ENCODE measurements around the gene TMEM242. TPM values are rescaled to one million over a fixed set of nuclear protein-coding genes. Genes with fewer than 3 reads are reported as not detected.

Gene TMEM242
- polyA plus RNA-seq, 1 donor from 2014 or later: 17.6 TPM

GRCh38 chr6:157263146-157263545 lies 60.2 kb downstream of the TMEM242 start:
- Histone ChIP-seq H3K27me3 (ENCODE audit: insufficient read depth, low read depth, low read length) (no peaks in the 10 kb centered on the region), H2AFZ (ENCODE audit: low read depth, low read length) (no peak overlapping the region), H3K4me2 (ENCODE audit: low read length) (no peak overlapping the region), H3F3A (ENCODE audit: insufficient read depth, low read length, poor library complexity, severe bottlenecking) (no peaks in the 10 kb centered on the region), H3K79me2 (replicated peaks; ENCODE audit: insufficient read depth, low read length) (no peaks in the 10 kb centered on the region), H3K4me3 (ENCODE audit: low read length) (no peak overlapping the region), H3K9me2 (ENCODE audit: insufficient read depth, low read length) (no peaks in the 10 kb centered on the region), H3K9me3 (ENCODE audit: low read length) (no peaks in the 10 kb centered on the region), H3K27ac (ENCODE audit: low read length) (no peak overlapping the region), H4K20me1 (ENCODE audit: insufficient read depth) (no peaks in the 10 kb centered on the region), H3K36me3 (ENCODE audit: insufficient read depth, low read length) (no peaks in the 10 kb centered on the region), H3K9ac (ENCODE audit: low read length) (no peak overlapping the region)
- TF ChIP-seq TAF1 (IDR thresholded peaks at IDR 0.05; ENCODE audit: low read depth) (no peak), MXI1 (conservative IDR thresholded peaks at IDR 0.05; ENCODE audit: poor library complexity, severe bottlenecking) (no peak), EZH2 (IDR thresholded peaks at IDR 0.05; ENCODE audit: borderline replicate concordance, insufficient read depth, low read length, poor library complexity, severe bottlenecking) (no peak)

- TF ChIP-seq SMC3 (conservative IDR thresholded peaks at IDR 0.05; ENCODE audit: poor library complexity): no peak
- TF ChIP-seq, protein P1, sequence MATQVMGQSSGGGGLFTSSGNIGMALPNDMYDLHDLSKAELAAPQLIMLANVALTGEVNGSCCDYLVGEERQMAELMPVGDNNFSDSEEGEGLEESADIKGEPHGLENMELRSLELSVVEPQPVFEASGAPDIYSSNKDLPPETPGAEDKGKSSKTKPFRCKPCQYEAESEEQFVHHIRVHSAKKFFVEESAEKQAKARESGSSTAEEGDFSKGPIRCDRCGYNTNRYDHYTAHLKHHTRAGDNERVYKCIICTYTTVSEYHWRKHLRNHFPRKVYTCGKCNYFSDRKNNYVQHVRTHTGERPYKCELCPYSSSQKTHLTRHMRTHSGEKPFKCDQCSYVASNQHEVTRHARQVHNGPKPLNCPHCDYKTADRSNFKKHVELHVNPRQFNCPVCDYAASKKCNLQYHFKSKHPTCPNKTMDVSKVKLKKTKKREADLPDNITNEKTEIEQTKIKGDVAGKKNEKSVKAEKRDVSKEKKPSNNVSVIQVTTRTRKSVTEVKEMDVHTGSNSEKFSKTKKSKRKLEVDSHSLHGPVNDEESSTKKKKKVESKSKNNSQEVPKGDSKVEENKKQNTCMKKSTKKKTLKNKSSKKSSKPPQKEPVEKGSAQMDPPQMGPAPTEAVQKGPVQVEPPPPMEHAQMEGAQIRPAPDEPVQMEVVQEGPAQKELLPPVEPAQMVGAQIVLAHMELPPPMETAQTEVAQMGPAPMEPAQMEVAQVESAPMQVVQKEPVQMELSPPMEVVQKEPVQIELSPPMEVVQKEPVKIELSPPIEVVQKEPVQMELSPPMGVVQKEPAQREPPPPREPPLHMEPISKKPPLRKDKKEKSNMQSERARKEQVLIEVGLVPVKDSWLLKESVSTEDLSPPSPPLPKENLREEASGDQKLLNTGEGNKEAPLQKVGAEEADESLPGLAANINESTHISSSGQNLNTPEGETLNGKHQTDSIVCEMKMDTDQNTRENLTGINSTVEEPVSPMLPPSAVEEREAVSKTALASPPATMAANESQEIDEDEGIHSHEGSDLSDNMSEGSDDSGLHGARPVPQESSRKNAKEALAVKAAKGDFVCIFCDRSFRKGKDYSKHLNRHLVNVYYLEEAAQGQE (IDR thresholded peaks at IDR 0.05; ENCODE audit: borderline replicate concordance): no peak
- no peaks in the 10 kb centered on the region for H4K20me1 ChIP-seq (ENCODE audit: insufficient read depth)
- H3K9me3 ChIP-seq (ENCODE audit: low read length): no peaks in the 10 kb centered on the region
- no peak overlapping the region for H3K4me3 ChIP-seq (ENCODE audit: low read length)
- no peak overlapping the region for H3K9ac ChIP-seq (ENCODE audit: low read length)
- no peak overlapping the region for H3K4me2 ChIP-seq (ENCODE audit: low read length)
- H3K9me2 ChIP-seq (ENCODE audit: insufficient read depth, low read length): no peaks in the 10 kb centered on the region
- no peaks in the 10 kb centered on the region for H3F3A ChIP-seq (ENCODE audit: insufficient read depth, low read length, poor library complexity, severe bottlenecking)
- H3K36me3 ChIP-seq (ENCODE audit: insufficient read depth, low read length): no peaks in the 10 kb centered on the region
- no peak overlapping the region for H2AFZ ChIP-seq (ENCODE audit: low read depth, low read length)
- no peaks in the 10 kb centered on the region for H3K79me2 ChIP-seq (replicated peaks; ENCODE audit: insufficient read depth, low read length)
- H3K27me3 ChIP-seq (ENCODE audit: insufficient read depth, low read depth, low read length): no peaks in the 10 kb centered on the region
- H3K27ac ChIP-seq (ENCODE audit: low read length): no peak overlapping the region
Observed at GRCh38 chr6:157261606-157262005, 61.7 kb downstream of the TMEM242 start.

GRCh38 chr6:157260735-157261410 lies 62.4 kb downstream of the TMEM242 start:
- Histone ChIP-seq H4K20me1 (ENCODE audit: insufficient read depth) (no peaks in the 10 kb centered on the region), H3K36me3 (ENCODE audit: insufficient read depth, low read length) (no peaks in the 10 kb centered on the region), H3K27me3 (ENCODE audit: insufficient read depth, low read depth, low read length) (no peaks in the 10 kb centered on the region), H3F3A (ENCODE audit: insufficient read depth, low read length, poor library complexity, severe bottlenecking) (no peaks in the 10 kb centered on the region), H3K4me2 (ENCODE audit: low read length) (no peak overlapping the region), H3K27ac (ENCODE audit: low read length) (no peak overlapping the region), H3K4me3 (ENCODE audit: low read length) (no peak overlapping the region), H3K9me3 (ENCODE audit: low read length) (no peaks in the 10 kb centered on the region), H3K9ac (ENCODE audit: low read length) (no peak overlapping the region), H3K79me2 (replicated peaks; ENCODE audit: insufficient read depth, low read length) (no peaks in the 10 kb centered on the region), H2AFZ (ENCODE audit: low read depth, low read length) (no peak overlapping the region), H3K9me2 (ENCODE audit: insufficient read depth, low read length) (no peaks in the 10 kb centered on the region)
- TF ChIP-seq SMC3 (conservative IDR thresholded peaks at IDR 0.05; ENCODE audit: poor library complexity): no peak
- TF ChIP-seq POLR2AphosphoS5 (IDR thresholded peaks at IDR 0.05): no peak
- TF ChIP-seq, protein P1 (IDR thresholded peaks at IDR 0.05; ENCODE audit: borderline replicate concordance): no peak
- TF ChIP-seq, protein P2, sequence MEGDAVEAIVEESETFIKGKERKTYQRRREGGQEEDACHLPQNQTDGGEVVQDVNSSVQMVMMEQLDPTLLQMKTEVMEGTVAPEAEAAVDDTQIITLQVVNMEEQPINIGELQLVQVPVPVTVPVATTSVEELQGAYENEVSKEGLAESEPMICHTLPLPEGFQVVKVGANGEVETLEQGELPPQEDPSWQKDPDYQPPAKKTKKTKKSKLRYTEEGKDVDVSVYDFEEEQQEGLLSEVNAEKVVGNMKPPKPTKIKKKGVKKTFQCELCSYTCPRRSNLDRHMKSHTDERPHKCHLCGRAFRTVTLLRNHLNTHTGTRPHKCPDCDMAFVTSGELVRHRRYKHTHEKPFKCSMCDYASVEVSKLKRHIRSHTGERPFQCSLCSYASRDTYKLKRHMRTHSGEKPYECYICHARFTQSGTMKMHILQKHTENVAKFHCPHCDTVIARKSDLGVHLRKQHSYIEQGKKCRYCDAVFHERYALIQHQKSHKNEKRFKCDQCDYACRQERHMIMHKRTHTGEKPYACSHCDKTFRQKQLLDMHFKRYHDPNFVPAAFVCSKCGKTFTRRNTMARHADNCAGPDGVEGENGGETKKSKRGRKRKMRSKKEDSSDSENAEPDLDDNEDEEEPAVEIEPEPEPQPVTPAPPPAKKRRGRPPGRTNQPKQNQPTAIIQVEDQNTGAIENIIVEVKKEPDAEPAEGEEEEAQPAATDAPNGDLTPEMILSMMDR (IDR thresholded peaks at IDR 0.05; ENCODE audit: poor library complexity, severe bottlenecking): no peak
- no peak for TF ChIP-seq EP300 (conservative IDR thresholded peaks at IDR 0.05; ENCODE audit: poor library complexity, severe bottlenecking)
- TF ChIP-seq TAF1 (IDR thresholded peaks at IDR 0.05; ENCODE audit: low read depth): no peak
- no peak for TF ChIP-seq MXI1 (conservative IDR thresholded peaks at IDR 0.05; ENCODE audit: poor library complexity, severe bottlenecking)
- TF ChIP-seq RAD21 (conservative IDR thresholded peaks at IDR 0.05): no peak
- no peak for TF ChIP-seq EZH2 (IDR thresholded peaks at IDR 0.05; ENCODE audit: borderline replicate concordance, insufficient read depth, low read length, poor library complexity, severe bottlenecking)
